WTC11 (cell line): Measurements from ENCODE around the gene UMAD1. TPM values are rescaled to one million over a fixed set of nuclear protein-coding genes. Genes with fewer than 3 reads are reported as not detected.

Source experiments
- ATAC-seq: fragments of 200-7000 bp; cut with Tn5 transposase; 2 replicates; pipeline ENCODE4 v1.10.0; 2021; ENCODE audit warnings: mild to moderate bottlenecking, moderate library complexity
- CTCF ChIA-PET: fragments of 300-600 bp; sonication (Branson Sonifier 250); formaldehyde crosslinking; loops from one replicate; lab custom pipeline; 2021; ENCODE audit warnings: antibody characterized with exemption; lab: Charles Lee
- POLR2A ChIA-PET: fragments of 350-600 bp; sonication (Branson Sonifier 250); formaldehyde crosslinking; loops from one replicate; lab custom pipeline; 2021; ENCODE audit warnings: antibody characterized with exemption; lab: Charles Lee
- DNase-seq: peaks from one replicate; pipeline ENCODE4 v3.0.0; 2021; ENCODE audit warnings: low spot score
- H3K27ac Mint-ChIP-seq: 2 replicates; pipeline ENCODE4 v1.8.0; 2021; ENCODE audit warnings: mixed read lengths
- H3K27me3 Mint-ChIP-seq: 2 replicates; pipeline ENCODE4 v1.8.0; 2021; ENCODE audit warnings: low read depth, mild to moderate bottlenecking, moderate library complexity, mixed read lengths
- H3K36me3 Mint-ChIP-seq: 2 replicates; pipeline ENCODE4 v1.8.0; 2021; ENCODE audit warnings: mixed read lengths
- H3K4me1 Mint-ChIP-seq: 2 replicates; pipeline ENCODE4 v1.8.0; 2022; ENCODE audit warnings: mixed read lengths
- H3K4me3 Mint-ChIP-seq: 2 replicates; pipeline ENCODE4 v1.8.0; 2021; ENCODE audit warnings: mild to moderate bottlenecking, moderate library complexity, mixed read lengths
- H3K9me3 Mint-ChIP-seq: 2 replicates; pipeline ENCODE4 v1.8.0; 2021; ENCODE audit warnings: mixed read lengths
- CREM ChIP-seq: sonication (generic); formaldehyde crosslinking; IDR thresholded peaks from 2 replicates; pipeline ENCODE4 v1.8.1; 2022; ENCODE audit warnings: mild to moderate bottlenecking, missing genetic modification reagents, moderate library complexity
- FOXJ3 ChIP-seq: sonication (generic); formaldehyde crosslinking; IDR thresholded peaks from 2 replicates; pipeline ENCODE4 v1.9.0; 2021; ENCODE audit warnings: missing genetic modification reagents, mild to moderate bottlenecking, borderline replicate concordance
- ZNF219 ChIP-seq: sonication (generic); formaldehyde crosslinking; IDR thresholded peaks from 2 replicates; pipeline ENCODE4 v1.8.0; 2023; ENCODE audit warnings: missing genetic modification reagents, mild to moderate bottlenecking, borderline replicate concordance
- ZNF416 ChIP-seq: fragments of 250-450 bp; sonication (Bioruptor Pico); IDR thresholded peaks from 2 replicates; pipeline ENCODE4 v1.9.0; 2021; ENCODE audit warnings: mild to moderate bottlenecking, inconsistent platforms
- total RNA-seq: library from RNA; stranded (reverse); gene quantifications from 3 replicates; pipeline ENCODE4 v1.2.3, GENCODE V29; 2021
- TF ChIP-seq, protein P1 (sequence below): fragments of 200-600 bp; IDR thresholded peaks from 2 replicates; pipeline ENCODE4 v1.8.0; 2022; ENCODE audit warnings: antibody characterized with exemption
- TF ChIP-seq, protein P2 (sequence below): fragments of 250-450 bp; sonication (Bioruptor Pico); IDR thresholded peaks from 2 replicates; pipeline ENCODE4 v1.9.0; 2021; ENCODE audit warnings: mild to moderate bottlenecking, borderline replicate concordance
- TF ChIP-seq, protein P3 (sequence below): sonication (generic); formaldehyde crosslinking; IDR thresholded peaks from 2 replicates; pipeline ENCODE4 v1.8.0; 2023; ENCODE audit warnings: missing genetic modification reagents, mild to moderate bottlenecking, borderline replicate concordance
- TF ChIP-seq, protein P4 (sequence below): sonication (generic); formaldehyde crosslinking; conservative IDR thresholded peaks from 2 replicates; pipeline ENCODE4 v1.8.1; 2022; ENCODE audit warnings: mild to moderate bottlenecking, missing genetic modification reagents
- TF ChIP-seq, protein P5 (sequence below): sonication (generic); formaldehyde crosslinking; IDR thresholded peaks from 2 replicates; pipeline ENCODE4 v1.8.0; 2023; ENCODE audit warnings: mild to moderate bottlenecking, missing genetic modification reagents
- TF ChIP-seq, protein P6 (sequence below): fragments of 250-450 bp; sonication (Bioruptor Pico); conservative IDR thresholded peaks from 2 replicates; pipeline ENCODE4 v1.9.0; 2021; ENCODE audit warnings: mild to moderate bottlenecking

UMAD1 gene
- total RNA-seq, 1 experiment from 2014 or later = 13.0 TPM

DNA sequence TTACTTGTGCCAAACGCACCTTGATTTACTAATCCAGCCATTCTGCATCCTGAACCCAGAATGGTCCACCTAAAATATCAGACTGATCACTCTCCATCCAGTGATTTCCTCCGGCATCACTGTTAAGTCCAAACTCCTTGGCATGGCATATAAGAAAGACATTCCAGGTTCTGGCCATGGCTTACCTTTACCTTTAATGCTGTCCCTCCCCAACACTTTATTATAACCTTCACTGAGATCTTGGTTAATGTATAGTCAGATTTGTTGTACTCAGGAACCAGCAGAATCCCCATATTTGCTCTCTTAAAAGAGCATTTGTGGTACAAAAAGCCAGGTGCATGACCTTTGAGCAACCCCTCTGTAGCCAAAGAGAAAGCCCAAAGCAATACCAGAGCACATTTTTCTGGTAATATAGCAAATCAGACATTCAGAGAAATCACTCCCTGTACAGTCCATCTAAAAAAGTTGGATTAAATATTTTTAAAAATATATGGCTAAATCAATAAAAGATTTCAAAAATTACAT, 10.2 kb downstream of the UMAD1 start:
- H3K27me3 Mint-ChIP-seq = no peaks in the 10 kb centered on the region
- H3K4me1 Mint-ChIP-seq = peaks cover 17% of the 10 kb centered on the region
- peaks cover 10% of the 10 kb centered on the region for H3K9me3 Mint-ChIP-seq
- H3K36me3 Mint-ChIP-seq = peaks cover 10% of the 10 kb centered on the region; the same call in 1 of the 2 replicates
- ATAC-seq (no peak), DNase-seq (no peak)
- POLR2A ChIA-PET = no interaction called here
- no peak overlapping the region for H3K27ac Mint-ChIP-seq
- no peak overlapping the region for H3K4me3 Mint-ChIP-seq
- TF ChIP-seq ZNF219 (CRISPR knock-in tag) (no peak), CREM (CRISPR knock-in tag) (no peak)
- TF ChIP-seq, protein P1, sequence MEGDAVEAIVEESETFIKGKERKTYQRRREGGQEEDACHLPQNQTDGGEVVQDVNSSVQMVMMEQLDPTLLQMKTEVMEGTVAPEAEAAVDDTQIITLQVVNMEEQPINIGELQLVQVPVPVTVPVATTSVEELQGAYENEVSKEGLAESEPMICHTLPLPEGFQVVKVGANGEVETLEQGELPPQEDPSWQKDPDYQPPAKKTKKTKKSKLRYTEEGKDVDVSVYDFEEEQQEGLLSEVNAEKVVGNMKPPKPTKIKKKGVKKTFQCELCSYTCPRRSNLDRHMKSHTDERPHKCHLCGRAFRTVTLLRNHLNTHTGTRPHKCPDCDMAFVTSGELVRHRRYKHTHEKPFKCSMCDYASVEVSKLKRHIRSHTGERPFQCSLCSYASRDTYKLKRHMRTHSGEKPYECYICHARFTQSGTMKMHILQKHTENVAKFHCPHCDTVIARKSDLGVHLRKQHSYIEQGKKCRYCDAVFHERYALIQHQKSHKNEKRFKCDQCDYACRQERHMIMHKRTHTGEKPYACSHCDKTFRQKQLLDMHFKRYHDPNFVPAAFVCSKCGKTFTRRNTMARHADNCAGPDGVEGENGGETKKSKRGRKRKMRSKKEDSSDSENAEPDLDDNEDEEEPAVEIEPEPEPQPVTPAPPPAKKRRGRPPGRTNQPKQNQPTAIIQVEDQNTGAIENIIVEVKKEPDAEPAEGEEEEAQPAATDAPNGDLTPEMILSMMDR = no peak
- TF ChIP-seq, protein P2, sequence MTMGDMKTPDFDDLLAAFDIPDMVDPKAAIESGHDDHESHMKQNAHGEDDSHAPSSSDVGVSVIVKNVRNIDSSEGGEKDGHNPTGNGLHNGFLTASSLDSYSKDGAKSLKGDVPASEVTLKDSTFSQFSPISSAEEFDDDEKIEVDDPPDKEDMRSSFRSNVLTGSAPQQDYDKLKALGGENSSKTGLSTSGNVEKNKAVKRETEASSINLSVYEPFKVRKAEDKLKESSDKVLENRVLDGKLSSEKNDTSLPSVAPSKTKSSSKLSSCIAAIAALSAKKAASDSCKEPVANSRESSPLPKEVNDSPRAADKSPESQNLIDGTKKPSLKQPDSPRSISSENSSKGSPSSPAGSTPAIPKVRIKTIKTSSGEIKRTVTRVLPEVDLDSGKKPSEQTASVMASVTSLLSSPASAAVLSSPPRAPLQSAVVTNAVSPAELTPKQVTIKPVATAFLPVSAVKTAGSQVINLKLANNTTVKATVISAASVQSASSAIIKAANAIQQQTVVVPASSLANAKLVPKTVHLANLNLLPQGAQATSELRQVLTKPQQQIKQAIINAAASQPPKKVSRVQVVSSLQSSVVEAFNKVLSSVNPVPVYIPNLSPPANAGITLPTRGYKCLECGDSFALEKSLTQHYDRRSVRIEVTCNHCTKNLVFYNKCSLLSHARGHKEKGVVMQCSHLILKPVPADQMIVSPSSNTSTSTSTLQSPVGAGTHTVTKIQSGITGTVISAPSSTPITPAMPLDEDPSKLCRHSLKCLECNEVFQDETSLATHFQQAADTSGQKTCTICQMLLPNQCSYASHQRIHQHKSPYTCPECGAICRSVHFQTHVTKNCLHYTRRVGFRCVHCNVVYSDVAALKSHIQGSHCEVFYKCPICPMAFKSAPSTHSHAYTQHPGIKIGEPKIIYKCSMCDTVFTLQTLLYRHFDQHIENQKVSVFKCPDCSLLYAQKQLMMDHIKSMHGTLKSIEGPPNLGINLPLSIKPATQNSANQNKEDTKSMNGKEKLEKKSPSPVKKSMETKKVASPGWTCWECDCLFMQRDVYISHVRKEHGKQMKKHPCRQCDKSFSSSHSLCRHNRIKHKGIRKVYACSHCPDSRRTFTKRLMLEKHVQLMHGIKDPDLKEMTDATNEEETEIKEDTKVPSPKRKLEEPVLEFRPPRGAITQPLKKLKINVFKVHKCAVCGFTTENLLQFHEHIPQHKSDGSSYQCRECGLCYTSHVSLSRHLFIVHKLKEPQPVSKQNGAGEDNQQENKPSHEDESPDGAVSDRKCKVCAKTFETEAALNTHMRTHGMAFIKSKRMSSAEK (CRISPR knock-in tag) = no peak
- CTCF ChIA-PET = no interaction called here

DNA sequence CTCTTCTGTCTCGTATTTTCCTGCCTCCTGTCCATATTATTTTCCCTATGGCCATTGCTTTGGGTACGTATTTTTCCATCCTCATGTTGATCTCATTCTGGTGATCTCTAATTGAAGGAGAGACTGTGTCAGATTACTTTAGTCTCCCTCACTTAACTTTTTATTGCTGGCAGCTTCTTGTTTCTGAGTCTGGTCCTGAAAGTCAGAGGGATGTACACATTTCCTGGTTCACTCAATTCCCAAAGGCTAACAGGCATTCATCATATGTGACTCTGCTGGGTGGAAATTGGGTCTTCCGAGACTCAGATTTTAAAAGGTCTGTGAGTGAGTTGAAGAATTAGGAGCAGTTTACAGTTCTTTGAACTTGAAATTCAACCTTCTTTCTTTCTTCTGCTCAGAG, 10.9 kb downstream of the UMAD1 start:
- ATAC-seq = no peak
- CTCF ChIA-PET = interaction anchor here (1.0 kb wide), 1 partner anchor 91 kb away, joined by 3 read pairs; no protein-coding TSS in a partner anchor
- peaks cover 7% of the 10 kb centered on the region; the same call in 1 of the 2 replicates for H3K36me3 Mint-ChIP-seq

More for the DNA sequence above, 10.9 kb downstream of the UMAD1 start:
- no peaks in the 10 kb centered on the region for H3K27me3 Mint-ChIP-seq
- no peak for TF ChIP-seq ZNF416 (CRISPR knock-in tag)
- TF ChIP-seq, protein P3, sequence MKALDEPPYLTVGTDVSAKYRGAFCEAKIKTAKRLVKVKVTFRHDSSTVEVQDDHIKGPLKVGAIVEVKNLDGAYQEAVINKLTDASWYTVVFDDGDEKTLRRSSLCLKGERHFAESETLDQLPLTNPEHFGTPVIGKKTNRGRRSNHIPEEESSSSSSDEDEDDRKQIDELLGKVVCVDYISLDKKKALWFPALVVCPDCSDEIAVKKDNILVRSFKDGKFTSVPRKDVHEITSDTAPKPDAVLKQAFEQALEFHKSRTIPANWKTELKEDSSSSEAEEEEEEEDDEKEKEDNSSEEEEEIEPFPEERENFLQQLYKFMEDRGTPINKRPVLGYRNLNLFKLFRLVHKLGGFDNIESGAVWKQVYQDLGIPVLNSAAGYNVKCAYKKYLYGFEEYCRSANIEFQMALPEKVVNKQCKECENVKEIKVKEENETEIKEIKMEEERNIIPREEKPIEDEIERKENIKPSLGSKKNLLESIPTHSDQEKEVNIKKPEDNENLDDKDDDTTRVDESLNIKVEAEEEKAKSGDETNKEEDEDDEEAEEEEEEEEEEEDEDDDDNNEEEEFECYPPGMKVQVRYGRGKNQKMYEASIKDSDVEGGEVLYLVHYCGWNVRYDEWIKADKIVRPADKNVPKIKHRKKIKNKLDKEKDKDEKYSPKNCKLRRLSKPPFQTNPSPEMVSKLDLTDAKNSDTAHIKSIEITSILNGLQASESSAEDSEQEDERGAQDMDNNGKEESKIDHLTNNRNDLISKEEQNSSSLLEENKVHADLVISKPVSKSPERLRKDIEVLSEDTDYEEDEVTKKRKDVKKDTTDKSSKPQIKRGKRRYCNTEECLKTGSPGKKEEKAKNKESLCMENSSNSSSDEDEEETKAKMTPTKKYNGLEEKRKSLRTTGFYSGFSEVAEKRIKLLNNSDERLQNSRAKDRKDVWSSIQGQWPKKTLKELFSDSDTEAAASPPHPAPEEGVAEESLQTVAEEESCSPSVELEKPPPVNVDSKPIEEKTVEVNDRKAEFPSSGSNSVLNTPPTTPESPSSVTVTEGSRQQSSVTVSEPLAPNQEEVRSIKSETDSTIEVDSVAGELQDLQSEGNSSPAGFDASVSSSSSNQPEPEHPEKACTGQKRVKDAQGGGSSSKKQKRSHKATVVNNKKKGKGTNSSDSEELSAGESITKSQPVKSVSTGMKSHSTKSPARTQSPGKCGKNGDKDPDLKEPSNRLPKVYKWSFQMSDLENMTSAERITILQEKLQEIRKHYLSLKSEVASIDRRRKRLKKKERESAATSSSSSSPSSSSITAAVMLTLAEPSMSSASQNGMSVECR = no peak
- TF ChIP-seq FOXJ3 (CRISPR knock-in tag) = no peak
- TF ChIP-seq, protein P4, sequence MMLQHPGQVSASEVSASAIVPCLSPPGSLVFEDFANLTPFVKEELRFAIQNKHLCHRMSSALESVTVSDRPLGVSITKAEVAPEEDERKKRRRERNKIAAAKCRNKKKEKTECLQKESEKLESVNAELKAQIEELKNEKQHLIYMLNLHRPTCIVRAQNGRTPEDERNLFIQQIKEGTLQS = no peak
- TF ChIP-seq, protein P5, sequence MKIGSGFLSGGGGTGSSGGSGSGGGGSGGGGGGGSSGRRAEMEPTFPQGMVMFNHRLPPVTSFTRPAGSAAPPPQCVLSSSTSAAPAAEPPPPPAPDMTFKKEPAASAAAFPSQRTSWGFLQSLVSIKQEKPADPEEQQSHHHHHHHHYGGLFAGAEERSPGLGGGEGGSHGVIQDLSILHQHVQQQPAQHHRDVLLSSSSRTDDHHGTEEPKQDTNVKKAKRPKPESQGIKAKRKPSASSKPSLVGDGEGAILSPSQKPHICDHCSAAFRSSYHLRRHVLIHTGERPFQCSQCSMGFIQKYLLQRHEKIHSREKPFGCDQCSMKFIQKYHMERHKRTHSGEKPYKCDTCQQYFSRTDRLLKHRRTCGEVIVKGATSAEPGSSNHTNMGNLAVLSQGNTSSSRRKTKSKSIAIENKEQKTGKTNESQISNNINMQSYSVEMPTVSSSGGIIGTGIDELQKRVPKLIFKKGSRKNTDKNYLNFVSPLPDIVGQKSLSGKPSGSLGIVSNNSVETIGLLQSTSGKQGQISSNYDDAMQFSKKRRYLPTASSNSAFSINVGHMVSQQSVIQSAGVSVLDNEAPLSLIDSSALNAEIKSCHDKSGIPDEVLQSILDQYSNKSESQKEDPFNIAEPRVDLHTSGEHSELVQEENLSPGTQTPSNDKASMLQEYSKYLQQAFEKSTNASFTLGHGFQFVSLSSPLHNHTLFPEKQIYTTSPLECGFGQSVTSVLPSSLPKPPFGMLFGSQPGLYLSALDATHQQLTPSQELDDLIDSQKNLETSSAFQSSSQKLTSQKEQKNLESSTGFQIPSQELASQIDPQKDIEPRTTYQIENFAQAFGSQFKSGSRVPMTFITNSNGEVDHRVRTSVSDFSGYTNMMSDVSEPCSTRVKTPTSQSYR (CRISPR knock-in tag) = no peak
- TF ChIP-seq, protein P6, sequence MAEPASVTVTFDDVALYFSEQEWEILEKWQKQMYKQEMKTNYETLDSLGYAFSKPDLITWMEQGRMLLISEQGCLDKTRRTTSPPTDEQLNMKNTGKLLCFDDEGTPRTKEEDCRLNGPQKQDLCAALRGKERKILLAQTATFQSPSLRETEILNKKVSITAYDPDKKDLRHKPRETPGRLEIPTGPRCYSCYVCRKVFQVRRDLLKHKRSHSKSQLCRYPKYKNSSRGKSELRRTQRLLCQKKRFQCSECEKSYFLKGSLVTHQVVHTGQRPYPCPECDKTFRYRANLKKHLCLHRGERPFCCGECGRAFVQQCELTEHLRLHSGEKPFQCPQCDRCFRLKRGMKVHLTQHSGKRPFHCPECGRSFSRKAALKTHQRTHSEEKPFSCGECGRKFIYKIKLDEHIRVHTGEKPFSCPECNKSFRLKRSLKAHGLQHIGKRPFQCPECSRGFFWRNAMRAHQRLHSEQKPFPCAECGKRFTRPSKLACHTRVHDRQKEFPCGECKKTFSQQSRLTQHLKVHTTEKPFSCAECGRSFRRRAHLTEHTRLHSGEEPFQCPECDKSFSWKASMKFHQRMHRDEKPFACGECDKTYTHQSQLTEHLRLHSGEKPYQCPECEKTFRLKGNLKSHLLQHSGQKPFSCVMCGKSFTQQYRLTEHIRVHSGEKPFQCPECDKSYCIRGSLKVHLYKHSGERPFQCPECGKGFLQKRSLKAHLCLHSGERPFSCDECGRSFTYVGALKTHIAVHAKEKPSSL (CRISPR knock-in tag) = no peak
- 0 out of 2 replicates have a peak overlapping the region, but pooled peaks have one; percentile 13 for H3K27ac Mint-ChIP-seq
- no peak for DNase-seq
- peaks cover 5% of the 10 kb centered on the region for H3K9me3 Mint-ChIP-seq
- H3K4me3 Mint-ChIP-seq = no peak overlapping the region
- H3K4me1 Mint-ChIP-seq = peaks cover 17% of the 10 kb centered on the region
- POLR2A ChIA-PET = no interaction called here
